ENCODE measurements around the gene USP36.

Gene USP36

GRCh38 chr17:78812855-78813254 is 27.8 kb downstream of the USP36 start:
- DNase-seq (ENCODE audit: low read depth): no peak

DNA sequence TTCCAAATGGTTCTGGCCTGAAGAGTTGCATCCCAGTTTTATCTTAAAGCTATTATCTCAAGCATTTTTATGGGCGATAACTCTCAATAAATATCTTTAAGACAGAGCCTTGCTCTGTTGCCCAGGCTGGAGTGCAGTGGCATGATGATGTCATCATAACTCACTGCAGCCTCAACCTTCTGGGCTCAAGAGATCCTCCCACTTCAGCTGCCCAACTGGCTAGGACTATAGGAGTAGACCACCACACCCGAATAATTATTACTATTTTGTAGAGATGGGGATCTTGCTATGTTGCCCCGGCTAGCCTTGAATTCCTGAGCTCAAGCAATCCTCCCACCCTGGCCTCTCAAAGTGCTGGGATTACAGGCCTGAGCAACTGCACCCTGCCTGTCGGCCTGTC is 32.5 kb downstream of the USP36 start:
- no peak for DNase-seq (ENCODE audit: low read depth)

- no peak for DNase-seq (ENCODE audit: low read depth)
Measured at GRCh38 chr17:78806451-78806850, 34.2 kb downstream of the USP36 start.

GRCh38 chr17:78805301-78805700 is 35.3 kb downstream of the USP36 start:
- peak; percentile 51 for DNase-seq (ENCODE audit: low read depth)

GRCh38 chr17:78804777-78805176 is 35.8 kb downstream of the USP36 start:
- no peak for DNase-seq (ENCODE audit: low read depth)

DNA sequence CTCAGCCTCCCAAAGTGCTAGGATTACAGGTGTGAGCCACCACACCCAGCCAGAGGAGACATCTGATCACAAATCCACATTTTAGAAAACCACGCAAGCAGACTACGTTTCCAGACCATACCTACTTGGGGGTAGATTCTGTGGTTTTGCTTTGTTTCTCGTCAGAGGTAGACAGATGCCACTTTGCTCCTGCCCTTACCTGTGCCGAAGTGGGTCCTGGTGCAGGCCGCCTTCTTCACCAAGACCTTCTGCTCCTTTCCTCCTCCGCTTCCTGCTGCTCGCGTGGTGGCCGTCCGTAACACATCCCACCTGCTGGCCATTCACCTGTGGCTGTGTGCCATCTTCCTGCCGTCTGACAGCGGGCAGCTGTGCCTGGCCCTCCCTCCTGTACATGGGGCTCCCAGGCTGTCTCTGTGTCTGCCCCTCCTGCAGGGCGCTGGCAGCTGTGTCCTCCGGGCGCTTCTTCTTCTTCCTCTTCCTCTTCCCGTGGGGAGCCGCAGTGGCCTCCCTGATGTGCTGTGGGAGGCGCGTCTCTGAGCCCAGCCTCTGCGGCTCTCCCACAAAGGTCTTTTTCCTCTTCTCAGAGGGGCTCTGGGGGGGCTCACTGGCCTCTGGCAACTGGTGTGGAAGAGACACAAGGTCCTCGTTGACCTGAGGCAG is 37.3 kb downstream of the USP36 start:
- no peak for DNase-seq (ENCODE audit: low read depth)

DNA sequence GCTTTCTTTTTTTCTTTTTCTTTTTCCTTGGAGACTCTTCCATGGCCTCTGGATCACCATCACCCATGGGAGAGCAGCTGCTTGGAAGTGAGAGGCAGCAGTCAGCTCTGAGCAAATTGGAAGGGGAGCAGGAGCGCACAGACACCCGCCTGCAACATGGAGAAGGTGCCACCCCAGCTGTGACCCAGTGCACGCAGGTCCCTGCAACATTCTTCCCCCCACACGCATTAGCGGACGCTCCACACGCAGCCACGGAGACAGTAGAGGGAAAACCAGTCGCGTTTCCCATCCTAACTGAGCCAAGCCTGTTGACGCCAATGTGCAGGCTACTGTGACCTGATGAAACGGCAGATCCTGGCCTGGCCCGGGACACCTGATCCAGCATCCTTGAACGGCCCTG is 38.2 kb downstream of the USP36 start:
- no peak for DNase-seq (ENCODE audit: low read depth)

- DNase-seq (ENCODE audit: low read depth): no peak
Measured at GRCh38 chr17:78802008-78802407, 38.6 kb downstream of the USP36 start.

GRCh38 chr17:78800132-78800931 is 40.3 kb downstream of the USP36 start:
- DNase-seq (ENCODE audit: low read depth): no peak

DNA sequence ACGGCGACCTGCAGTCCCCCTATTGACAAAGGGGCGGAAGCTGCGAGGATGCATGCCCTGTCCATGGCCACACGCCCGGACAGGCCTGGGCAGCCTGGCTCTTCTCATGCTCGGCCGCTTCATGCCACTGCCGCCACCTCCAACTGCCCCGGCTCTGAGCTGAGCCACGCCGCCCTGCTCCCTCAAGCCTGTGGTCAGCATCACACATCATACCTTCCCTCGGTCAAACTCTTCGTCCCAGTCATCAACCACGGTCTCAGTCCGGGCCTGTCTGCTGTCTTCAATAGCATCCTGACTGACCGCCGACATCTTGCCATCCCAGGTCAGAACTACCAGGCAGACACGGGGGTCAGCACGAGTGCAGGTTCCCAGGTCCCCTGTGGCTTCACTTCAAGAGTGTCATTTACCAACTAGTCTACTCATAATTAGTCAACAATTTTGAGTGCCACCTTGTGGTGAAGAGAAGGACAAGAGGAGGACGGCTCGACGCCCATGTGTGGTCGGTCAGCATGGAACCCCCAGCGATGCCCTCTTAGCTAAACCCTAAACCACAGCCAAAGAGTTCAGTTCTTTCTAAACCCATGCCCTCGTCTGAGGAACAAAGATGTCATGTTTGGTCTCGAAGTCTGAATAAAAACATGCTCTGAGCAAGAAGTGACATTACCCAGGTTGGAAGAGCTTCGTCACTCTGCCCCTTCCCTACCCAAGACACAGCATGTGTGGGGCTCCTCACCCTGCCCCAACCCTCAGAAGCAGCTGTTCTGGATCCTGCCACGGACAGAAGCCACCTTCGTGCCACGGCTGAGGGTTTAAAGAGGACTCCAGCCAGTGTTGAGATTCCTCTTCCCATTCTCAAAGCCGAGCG is 41.7 kb downstream of the USP36 start:
- no peak for DNase-seq (ENCODE audit: low read depth)

GRCh38 chr17:78797691-78798585 is 42.7 kb downstream of the USP36 start:
- DNase-seq (ENCODE audit: low read depth): no peak

DNA sequence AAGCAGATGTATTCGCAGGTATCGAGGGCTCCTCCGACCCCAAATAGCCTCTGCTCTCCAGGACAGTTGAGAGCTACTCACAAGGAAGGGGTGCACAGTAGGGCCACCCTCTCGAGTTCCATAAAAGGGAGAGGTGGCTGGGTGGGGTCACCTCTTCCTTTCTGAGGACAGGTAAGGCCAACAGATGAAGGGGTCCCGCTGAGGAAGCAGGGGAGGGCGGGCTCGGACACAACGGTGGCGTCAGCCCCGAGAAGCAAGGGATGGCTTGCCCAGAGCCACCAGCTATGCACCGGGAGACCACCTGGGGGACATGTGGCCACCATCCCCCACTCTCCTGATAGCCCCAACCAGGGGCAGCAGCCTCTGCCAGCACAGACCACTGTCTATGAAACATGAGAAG is 43.4 kb downstream of the USP36 start:
- no peak for DNase-seq (ENCODE audit: low read depth)

DNA sequence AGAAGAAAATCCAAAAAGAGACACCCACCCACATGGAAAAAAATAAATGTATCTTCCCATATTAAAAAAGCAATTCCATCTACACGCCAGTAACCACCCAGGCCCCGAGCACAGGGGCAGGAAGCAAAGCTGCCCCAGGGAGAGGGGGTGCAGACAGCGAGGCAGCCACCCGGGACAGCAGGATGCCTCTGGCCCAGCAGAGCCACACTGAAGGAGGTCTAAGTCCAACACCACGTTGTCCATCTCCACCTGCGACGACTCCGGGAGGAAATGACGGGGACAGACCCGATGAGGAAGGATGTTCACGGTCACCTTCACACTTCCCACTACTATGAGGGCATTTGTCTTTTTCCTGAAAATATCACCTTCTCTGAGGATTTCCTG is 44.1 kb downstream of the USP36 start:
- DNase-seq (ENCODE audit: low read depth): no peak

DNA sequence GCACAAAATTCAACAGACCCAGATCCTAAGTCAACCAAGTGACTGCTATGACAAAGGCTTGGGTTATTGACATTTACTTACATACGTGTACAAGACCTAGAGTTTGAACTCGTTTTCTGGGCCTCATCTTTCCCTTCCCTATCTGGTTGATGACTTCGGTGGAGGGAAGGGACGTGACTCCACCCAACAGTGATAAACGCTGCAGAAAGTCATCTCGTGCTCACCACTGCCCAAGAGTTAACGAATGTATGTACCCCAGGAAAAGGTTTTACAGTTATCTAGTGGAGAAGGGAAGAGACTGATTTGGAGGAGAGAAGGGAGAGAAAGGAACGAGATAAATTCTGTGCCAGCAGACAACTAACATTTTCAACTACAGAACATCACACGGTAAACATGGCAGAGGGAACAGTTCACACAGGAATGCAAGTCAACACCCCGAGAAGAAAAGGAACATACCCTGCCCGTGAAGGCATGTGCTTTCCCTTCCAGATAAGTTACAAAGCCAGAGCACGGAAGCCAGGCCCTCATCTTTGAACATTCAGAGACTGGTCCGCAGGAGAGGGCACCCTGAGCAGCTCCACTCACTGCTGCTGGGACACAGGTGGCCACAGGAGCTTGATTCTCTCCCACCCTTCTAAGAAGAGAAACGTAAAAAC is 44.6 kb downstream of the USP36 start:
- no peak for DNase-seq (ENCODE audit: low read depth)

GRCh38 chr17:78794864-78795640 is 45.6 kb downstream of the USP36 start:
- no peak for DNase-seq (ENCODE audit: low read depth)

GRCh38 chr17:78794399-78794798 is 46.2 kb downstream of the USP36 start:
- no peak for DNase-seq (ENCODE audit: low read depth)

DNA sequence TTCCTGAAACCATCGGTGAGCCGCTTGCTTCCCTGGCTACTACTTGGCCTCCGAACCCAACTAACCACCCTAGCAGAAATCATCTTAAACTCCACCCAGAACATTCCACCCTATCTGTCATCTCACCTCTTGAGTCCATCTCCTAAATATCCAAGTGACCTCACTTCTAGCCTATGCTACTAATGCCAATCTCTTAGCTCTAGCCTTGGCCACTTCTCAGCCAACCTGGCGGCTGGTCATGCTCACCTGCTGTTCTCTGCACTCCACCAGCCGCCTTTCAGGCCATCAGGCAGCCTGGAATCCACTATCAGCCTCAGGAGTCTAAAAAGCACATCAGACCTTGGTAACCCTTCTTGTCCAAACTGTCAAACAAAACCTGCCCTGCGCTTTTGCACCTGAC is 46.6 kb downstream of the USP36 start:
- no peak for DNase-seq (ENCODE audit: low read depth)

DNA sequence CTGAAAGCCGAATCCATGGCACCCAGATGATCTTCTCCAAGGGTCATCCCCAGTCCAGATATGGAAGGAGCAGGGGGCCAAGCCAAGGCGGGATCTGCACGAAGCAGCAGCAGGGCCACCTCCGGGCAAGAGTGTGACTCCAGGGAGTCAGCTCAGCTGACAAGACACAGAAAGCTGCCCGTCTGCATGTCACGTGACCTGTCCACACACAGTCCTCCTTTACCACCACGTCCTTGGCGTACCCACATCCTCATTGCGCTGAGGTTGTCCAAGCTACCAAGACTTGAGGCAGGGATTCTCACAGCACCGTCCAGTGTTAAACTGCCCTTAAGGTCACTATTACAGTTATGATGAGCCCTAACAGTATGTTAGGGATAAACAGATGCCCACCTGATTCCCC is 47.2 kb downstream of the USP36 start:
- DNase-seq (ENCODE audit: low read depth): no peak

GRCh38 chr17:78791840-78792709 is 48.5 kb downstream of the USP36 start:
- DNase-seq (ENCODE audit: low read depth): no peak
